ENCODE measurements around the gene UVSSA. TPM values are rescaled to one million over a fixed set of nuclear protein-coding genes. Genes with fewer than 3 reads are reported as not detected.

Gene UVSSA, protein sequence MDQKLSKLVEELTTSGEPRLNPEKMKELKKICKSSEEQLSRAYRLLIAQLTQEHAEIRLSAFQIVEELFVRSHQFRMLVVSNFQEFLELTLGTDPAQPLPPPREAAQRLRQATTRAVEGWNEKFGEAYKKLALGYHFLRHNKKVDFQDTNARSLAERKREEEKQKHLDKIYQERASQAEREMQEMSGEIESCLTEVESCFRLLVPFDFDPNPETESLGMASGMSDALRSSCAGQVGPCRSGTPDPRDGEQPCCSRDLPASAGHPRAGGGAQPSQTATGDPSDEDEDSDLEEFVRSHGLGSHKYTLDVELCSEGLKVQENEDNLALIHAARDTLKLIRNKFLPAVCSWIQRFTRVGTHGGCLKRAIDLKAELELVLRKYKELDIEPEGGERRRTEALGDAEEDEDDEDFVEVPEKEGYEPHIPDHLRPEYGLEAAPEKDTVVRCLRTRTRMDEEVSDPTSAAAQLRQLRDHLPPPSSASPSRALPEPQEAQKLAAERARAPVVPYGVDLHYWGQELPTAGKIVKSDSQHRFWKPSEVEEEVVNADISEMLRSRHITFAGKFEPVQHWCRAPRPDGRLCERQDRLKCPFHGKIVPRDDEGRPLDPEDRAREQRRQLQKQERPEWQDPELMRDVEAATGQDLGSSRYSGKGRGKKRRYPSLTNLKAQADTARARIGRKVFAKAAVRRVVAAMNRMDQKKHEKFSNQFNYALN
- 10 to 100 TPM; 16.7 to 17.0 TPM for total RNA-seq

DNA sequence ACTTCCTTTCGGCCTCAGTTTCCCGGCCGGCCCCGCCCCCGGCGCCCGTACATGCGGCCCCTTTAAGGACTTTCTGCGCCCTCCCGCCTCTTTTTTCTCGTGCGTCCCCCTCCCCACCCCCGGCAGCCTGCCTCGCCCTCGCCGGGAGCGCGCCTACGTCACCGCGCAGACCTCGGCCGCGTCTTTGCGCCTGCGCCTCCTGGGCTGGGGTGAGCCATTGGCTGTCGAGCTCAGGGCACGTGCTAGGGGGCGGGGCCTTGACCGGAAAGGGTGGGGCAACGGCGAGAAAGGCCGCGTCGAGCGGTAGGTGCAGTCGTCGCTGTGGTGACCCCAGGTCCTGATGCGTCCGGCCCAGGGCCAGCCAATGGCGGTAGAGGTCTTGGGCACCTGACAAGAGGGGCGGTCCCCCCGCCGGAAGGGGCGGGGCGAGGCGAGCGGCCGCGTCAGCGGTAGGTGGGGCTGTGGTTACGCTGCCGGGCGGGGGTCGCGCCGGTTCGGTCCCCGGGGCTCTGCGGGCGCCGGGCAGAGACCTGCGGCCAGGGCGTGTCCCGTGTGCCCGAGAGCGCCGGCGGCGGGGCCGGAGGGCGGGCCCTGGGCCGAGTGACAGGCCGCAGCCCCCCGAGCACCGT is at the start of gene UVSSA:
TSS of gene UVSSA (plus strand) at position 428 of the 629 bp plus-strand sequence. CDS start 884 bp downstream, outside the sequence.
- H3K27me3 Mint-ChIP-seq (ENCODE audit: low read depth) = no peaks in the 10 kb centered on the region
- H3K9me3 Mint-ChIP-seq (ENCODE audit: insufficient read depth) = no peaks in the 10 kb centered on the region
- ChIA-PET POLR2A (interaction anchor here (0.9 to 4.9 kb wide), 13 partner anchors 9 to 211 kb away, joined by 3 to 37 read pairs (median 5); partner anchors contain the start of genes CTBP1 and MAEA), CTCF (interaction anchor here (0.9 to 5.7 kb wide), 17 partner anchors 9 to 216 kb away, joined by 3 to 32 read pairs (median 10); partner anchors contain the start of gene MAEA)
- H3K27ac Mint-ChIP-seq = peak within 1 kb of the TSS; percentile 97
- peak; percentile 100 for DNase-seq
- H3K36me3 Mint-ChIP-seq (ENCODE audit: low read depth) = peaks cover 12% of the 10 kb centered on the region
- H3K4me1 Mint-ChIP-seq (ENCODE audit: low read depth) = peaks cover 44% of the 10 kb centered on the region
- peak; percentile 94 for ATAC-seq
- H3K4me3 Mint-ChIP-seq = peak within 1 kb of the TSS; percentile 85

DNA sequence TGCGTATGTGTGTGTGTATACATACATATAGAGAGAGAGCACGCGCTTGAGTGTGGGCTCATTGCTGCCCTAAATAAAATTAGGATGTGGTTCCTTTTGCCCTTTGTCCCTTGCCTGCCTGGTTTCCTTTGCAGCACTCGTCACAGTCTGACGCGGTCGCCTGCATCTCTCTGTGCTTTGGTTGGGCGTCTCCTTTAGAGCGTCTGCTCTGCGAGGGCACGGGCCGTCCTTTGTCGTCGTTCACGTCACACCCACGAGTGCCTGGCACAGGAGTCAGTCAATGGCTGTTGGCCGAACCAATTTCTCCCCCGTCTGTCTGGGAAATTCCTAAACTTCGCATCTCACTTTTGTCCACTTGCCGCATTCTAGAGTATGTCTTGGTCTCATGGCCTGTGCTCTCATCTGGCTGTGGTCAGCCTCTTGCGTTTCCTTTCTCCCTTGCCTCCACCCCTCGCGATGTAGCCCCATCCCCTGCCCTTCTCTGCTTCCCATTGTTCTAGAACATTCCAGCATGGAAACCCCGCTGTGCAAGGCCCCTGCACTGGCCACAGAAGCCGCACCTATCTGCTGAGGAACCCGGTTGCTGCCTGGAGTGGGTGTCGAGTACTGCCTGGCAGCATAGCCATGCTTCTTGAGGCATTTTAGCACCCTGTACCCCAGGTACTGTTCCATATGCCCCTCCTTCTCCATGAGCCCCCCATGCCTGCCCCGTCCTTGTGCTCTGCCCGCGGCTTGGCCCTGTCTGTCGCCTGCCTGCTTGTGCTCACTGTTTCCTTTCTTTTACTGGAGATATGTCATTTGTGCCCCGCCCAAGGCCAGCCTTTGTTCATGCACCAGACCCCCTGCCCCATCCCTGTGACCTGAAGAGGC is 49.3 kb upstream of the UVSSA start:
- Mint-ChIP-seq H3K9me3 (ENCODE audit: insufficient read depth) (no peaks in the 10 kb centered on the region), H3K36me3 (ENCODE audit: low read depth) (peaks cover 44% of the 10 kb centered on the region), H3K4me1 (ENCODE audit: low read depth) (peaks cover 26% of the 10 kb centered on the region), H3K4me3 (no peak overlapping the region), H3K27ac (peak overlapping the region; percentile 55), H3K27me3 (ENCODE audit: low read depth) (no peaks in the 10 kb centered on the region)
- ATAC-seq = no peak
- CTCF ChIA-PET = interaction anchor here (1.0 kb wide), 1 partner anchor 9 kb away, joined by 3 read pairs; no protein-coding TSS in a partner anchor
- POLR2A ChIA-PET = no interaction called here
- DNase-seq = no peak

DNA sequence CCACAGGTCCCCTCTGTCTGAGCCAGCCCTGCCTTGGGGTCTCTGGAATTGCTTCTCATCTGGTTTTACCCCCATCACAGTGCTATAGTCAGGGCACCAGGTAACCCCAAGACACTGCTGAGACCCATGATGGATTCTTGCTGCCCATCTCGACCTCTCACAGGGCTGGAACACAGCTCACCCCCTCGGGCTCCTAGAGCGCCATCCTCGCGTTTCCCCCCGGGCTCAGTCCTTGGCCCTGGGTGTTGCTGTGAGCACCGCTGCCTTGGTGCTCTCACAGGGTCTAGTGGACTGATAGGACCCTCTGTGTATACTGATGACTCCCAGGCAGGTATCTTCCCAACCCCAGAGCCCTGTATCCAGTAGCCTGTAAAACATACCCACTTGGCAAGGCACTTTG is 48.5 kb upstream of the UVSSA start:
- peaks cover 25% of the 10 kb centered on the region for H3K4me1 Mint-ChIP-seq (ENCODE audit: low read depth)
- POLR2A ChIA-PET = no interaction called here
- no peak overlapping the region for H3K27ac Mint-ChIP-seq
- H3K4me3 Mint-ChIP-seq = no peak overlapping the region
- CTCF ChIA-PET = interaction anchor here (2.2 kb wide), 1 partner anchor 167 kb away, joined by 5 read pairs; no protein-coding TSS in a partner anchor
- no peak for ATAC-seq
- peaks cover 47% of the 10 kb centered on the region for H3K36me3 Mint-ChIP-seq (ENCODE audit: low read depth)
- no peaks in the 10 kb centered on the region for H3K9me3 Mint-ChIP-seq (ENCODE audit: insufficient read depth)
- H3K27me3 Mint-ChIP-seq (ENCODE audit: low read depth) = no peaks in the 10 kb centered on the region
- DNase-seq = no peak

DNA sequence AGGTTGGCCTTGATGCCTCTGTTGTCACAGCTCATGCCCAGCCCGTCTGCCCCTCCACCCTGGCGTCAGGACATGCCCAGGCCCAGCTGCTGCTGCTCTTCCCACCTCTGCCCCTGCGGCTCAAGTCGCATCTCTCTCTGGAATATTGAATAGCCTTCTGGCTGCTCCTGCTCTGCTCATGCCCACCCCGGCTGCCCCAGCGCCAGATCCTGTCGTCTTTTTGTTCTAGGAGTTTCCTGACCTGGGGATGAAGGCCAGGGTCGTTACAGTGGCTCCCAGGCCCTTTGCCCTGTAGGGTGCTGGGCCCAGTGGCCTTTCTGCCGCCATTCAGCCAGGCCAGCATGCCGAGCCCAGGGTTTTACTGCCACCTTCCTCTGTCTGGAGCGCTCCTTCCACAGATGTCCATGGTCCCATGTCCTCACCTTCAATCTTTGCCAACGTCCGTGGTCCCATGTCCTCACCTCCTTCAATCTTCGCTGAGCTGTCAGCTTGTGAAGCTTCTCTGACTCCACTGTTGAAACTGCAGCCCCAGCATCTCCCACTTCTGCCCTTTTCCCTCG is 47.6 kb upstream of the UVSSA start:
- ChIA-PET POLR2A (no interaction called here), CTCF (interaction anchor here (2.2 kb wide), 1 partner anchor 168 kb away, joined by 5 read pairs; no protein-coding TSS in a partner anchor)
- Mint-ChIP-seq H3K27ac (no peak overlapping the region), H3K4me1 (ENCODE audit: low read depth) (peaks cover 20% of the 10 kb centered on the region), H3K9me3 (ENCODE audit: insufficient read depth) (no peaks in the 10 kb centered on the region), H3K27me3 (ENCODE audit: low read depth) (no peaks in the 10 kb centered on the region), H3K4me3 (no peak overlapping the region), H3K36me3 (ENCODE audit: low read depth) (peaks cover 50% of the 10 kb centered on the region)
- DNase-seq (no peak), ATAC-seq (no peak)

DNA sequence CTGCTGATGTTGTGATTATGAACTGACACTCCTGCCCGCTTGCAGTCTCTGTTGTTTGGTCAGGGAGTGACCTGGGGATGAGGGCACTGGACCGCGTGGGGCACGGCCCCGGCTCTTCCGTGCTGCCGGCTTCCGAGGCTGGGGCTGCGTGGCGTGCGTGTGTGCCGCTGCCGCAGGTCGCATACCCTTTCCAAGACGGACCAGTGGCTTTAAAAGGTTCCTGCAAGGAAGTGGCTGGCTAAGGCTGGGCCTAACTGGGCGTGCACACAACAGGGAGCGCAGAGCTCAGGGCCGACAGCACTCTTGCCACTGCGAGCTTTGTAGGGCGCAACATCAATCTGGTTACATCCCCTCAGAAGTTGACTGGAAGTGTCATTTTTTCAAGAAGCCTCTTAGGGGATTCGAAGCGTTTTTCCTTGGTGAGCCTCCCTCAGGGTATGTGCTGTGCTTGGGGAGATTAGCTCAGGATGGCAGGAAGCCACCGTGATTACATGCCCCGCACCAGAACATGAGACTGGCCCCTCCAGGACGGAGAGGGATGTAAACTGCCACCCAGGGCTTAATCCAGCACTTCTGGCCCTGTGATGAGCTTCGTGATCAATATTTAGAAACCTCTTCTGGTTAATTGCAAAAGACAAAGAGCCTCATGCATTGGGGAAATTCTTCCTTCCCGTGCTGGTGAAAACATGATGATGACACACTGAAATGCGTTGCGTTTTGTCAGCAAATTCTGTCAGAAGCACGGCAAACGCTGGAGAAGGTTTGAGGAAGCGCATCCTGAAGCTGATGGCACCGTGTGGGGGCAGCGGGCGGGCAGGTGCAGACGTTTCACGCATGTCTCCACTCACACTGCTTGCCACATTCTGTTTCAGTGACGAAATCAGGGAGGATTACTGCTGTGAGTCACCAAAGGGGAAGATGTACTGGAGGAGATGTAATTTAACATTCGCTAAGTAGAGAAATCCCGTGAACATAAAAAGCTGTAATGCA is 46.2 kb upstream of the UVSSA start:
- POLR2A ChIA-PET = interaction anchor here (2.0 kb wide), 1 partner anchor 11 kb away, joined by 11 read pairs; the partner anchor contains the start of gene MAEA
- Mint-ChIP-seq H3K4me1 (ENCODE audit: low read depth) (peaks cover 25% of the 10 kb centered on the region), H3K36me3 (ENCODE audit: low read depth) (peaks cover 54% of the 10 kb centered on the region), H3K9me3 (ENCODE audit: insufficient read depth) (no peaks in the 10 kb centered on the region), H3K27ac (no peak overlapping the region), H3K4me3 (no peak overlapping the region), H3K27me3 (ENCODE audit: low read depth) (no peaks in the 10 kb centered on the region)
- no peak for DNase-seq
- CTCF ChIA-PET = interaction anchor here (1.6 to 2.2 kb wide), 2 partner anchors 10 to 170 kb away, joined by 3 to 5 read pairs; no protein-coding TSS in a partner anchor
- no peak for ATAC-seq

DNA sequence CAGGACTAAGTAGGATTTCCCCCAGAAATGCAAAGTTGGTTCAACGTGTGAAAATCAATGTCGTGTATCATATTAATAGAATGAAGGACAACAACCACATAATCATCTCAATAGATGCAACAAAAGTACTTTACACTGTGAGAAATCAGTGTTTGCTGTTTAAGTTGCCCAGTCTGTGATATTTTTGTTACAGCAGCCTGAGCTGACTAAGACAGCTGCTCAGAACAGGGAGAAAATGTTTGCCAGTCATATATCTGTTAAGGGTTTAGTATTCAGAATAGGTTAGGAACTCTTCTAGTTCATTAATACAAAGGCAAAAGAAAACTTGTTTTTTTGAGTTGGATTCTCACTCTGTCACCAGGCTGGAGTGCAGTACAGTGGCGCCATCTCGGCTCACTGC is 44.8 kb upstream of the UVSSA start:
- POLR2A ChIA-PET = no interaction called here
- no peak for ATAC-seq
- no peak overlapping the region for H3K27ac Mint-ChIP-seq

DNA sequence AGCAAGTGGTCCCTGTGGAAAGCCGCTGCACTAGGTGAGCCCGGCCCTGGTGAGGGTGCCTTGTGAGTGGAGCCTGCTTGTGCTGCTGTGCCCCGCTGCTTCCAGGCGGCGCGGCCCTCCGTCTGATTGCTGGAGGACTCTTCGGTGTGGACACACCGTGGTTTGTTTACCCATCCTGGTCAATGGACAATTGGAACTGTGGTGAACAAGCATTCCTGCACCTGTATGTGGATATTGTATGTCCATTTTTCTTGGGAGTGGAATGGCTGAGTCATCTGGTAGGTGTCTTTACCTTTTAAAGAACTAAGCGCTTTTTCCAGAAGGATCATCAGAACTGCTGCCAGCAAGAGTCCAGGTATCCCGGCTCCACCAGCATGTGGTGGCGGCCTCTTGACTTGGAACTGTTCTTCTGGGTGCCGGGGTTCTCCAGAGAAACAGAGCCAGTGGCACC is 41.7 kb upstream of the UVSSA start:
- Mint-ChIP-seq H3K4me1 (ENCODE audit: low read depth) (peaks cover 48% of the 10 kb centered on the region), H3K4me3 (no peak overlapping the region), H3K9me3 (ENCODE audit: insufficient read depth) (no peaks in the 10 kb centered on the region), H3K27me3 (ENCODE audit: low read depth) (no peaks in the 10 kb centered on the region), H3K27ac (peak overlapping the region; percentile 60), H3K36me3 (ENCODE audit: low read depth) (peaks cover 43% of the 10 kb centered on the region)
- ChIA-PET CTCF (no interaction called here), POLR2A (interaction anchor here (1.5 kb wide), 1 partner anchor 41 kb away, joined by 6 read pairs; the partner anchor contains the start of gene UVSSA)
- no peak for ATAC-seq
- no peak for DNase-seq

More for the DNA sequence above, 44.8 kb upstream of the UVSSA start:
- H3K27me3 Mint-ChIP-seq (ENCODE audit: low read depth) = no peaks in the 10 kb centered on the region
- no peaks in the 10 kb centered on the region for H3K9me3 Mint-ChIP-seq (ENCODE audit: insufficient read depth)
- CTCF ChIA-PET = no interaction called here
- no peak overlapping the region for H3K4me3 Mint-ChIP-seq
- peaks cover 57% of the 10 kb centered on the region for H3K36me3 Mint-ChIP-seq (ENCODE audit: low read depth)
- H3K4me1 Mint-ChIP-seq (ENCODE audit: low read depth) = peaks cover 31% of the 10 kb centered on the region
- DNase-seq = no peak

DNA sequence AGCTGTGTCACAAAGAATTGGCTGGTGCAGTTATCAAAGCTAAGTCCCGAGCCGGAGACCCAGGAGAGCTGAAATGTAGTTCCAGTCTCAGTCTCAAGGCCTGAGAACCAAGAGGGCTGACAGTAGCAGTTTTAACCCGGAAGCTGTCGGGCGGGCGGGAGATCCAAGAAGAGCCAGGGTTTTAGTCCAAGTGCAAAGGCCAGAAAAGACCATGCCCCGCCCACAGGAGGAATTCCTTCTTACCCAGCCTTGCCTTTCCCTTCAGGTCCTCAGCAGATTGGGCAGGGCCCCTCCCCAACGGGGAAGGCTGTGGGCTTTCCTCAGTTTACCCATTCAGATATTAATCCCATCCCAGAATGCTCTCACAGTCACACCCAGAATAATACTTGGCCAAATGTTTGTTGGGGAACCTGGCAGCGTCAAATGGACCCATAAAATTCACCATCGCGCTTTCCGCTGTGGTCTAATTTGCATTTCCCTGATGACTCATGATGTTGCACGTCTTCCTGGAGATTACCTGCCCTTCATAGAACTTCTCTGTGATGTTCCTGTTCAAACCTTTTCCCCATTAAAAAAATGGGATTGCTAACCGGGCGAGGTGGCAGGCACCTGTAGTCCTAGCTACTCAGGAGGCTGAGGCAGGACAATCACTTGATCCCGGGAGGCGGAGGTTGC is 41.1 kb upstream of the UVSSA start:
- ATAC-seq (peak; percentile 29), DNase-seq (peak; percentile 51)
- Mint-ChIP-seq H3K27ac (peak overlapping the region; percentile 60), H3K4me3 (no peak overlapping the region), H3K36me3 (ENCODE audit: low read depth) (peaks cover 38% of the 10 kb centered on the region), H3K27me3 (ENCODE audit: low read depth) (no peaks in the 10 kb centered on the region), H3K4me1 (ENCODE audit: low read depth) (peaks cover 51% of the 10 kb centered on the region), H3K9me3 (ENCODE audit: insufficient read depth) (no peaks in the 10 kb centered on the region)
- POLR2A ChIA-PET = interaction anchor here (1.5 kb wide), 1 partner anchor 41 kb away, joined by 6 read pairs; the partner anchor contains the start of gene UVSSA
- CTCF ChIA-PET = interaction anchor here (1.6 kb wide), 1 partner anchor 9 kb away, joined by 3 read pairs; no protein-coding TSS in a partner anchor

DNA sequence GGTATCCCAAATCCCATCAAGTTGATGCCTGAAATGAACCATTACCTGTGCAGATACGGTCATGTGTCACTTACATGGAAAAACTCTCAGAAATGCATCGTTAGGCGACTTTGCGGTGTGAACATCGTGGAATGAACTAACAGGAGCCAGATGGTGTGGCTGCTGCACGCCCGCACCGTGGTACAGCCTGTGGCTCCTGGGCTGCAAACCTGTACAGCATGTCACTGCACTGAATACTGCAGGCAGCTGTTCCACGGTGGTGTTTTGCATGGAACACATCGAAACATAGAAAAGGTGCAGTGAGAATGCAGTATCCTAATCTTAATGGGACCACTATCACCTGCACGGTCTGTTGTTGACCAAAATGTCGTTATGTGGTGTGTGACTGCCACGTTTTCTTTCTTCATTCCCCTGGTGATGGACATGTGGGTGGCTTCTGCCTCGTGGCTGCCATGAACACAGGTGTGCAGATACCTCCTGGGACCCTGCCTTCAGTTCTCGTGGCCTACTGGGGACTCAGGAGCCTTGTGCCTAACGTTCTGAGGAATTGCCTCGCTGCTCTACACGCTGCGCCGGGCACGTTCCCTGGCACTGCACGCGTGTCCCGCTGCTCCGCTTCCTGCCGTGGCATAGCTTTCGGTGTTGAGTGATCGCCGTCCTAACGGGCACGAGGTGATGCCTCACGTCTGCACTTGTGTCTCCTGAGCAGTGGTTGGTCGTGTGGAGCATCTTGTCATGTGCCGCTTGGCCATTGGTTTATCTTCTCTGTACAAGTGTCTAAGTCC is 38.9 kb upstream of the UVSSA start:
- peaks cover 41% of the 10 kb centered on the region for H3K36me3 Mint-ChIP-seq (ENCODE audit: low read depth)
- CTCF ChIA-PET = interaction anchor here (1.1 to 2.4 kb wide), 4 partner anchors 19 to 177 kb away, joined by 4 to 10 read pairs (median 6); partner anchors contain the start of gene UVSSA
- no peak for DNase-seq

More for the DNA sequence above, 38.9 kb upstream of the UVSSA start:
- ATAC-seq = no peak
- H3K4me1 Mint-ChIP-seq (ENCODE audit: low read depth) = peaks cover 60% of the 10 kb centered on the region
- H3K4me3 Mint-ChIP-seq = no peak overlapping the region
- peak overlapping the region; percentile 14 for H3K27ac Mint-ChIP-seq
- POLR2A ChIA-PET = interaction anchor here (0.8 to 2.2 kb wide), 2 partner anchors 18 to 22 kb away, joined by 3 to 15 read pairs; partner anchors contain the start of gene MAEA
- H3K9me3 Mint-ChIP-seq (ENCODE audit: insufficient read depth) = no peaks in the 10 kb centered on the region
- H3K27me3 Mint-ChIP-seq (ENCODE audit: low read depth) = no peaks in the 10 kb centered on the region

All from activated CD8-positive, alpha-beta T cell treated with anti-CD3 and anti-CD28 coated beads, Interleukin-2, amount 10 ng/mL, durations not matched to agents 7 days and 5 days (primary cell).